B cell (primary cell): Measurements from ENCODE around the gene FSCN2. TPM values are rescaled to one million over a fixed set of nuclear protein-coding genes. Genes with fewer than 3 reads are reported as not detected.

Experiments used
- ATAC-seq: fragments of 200-7000 bp; cut with Tn5 transposase; one replicate; pipeline ENCODE4 v1.10.0; 2021; ENCODE audit warnings: low read depth, mild to moderate bottlenecking, moderate number of reproducible peaks, moderate library complexity
- CTCF ChIA-PET: fragments of 350-600 bp; sonication (Branson Sonifier 250); formaldehyde crosslinking; loops from one replicate; lab custom pipeline; 2021; ENCODE audit warnings: antibody characterized with exemption, inconsistent platforms; lab: Charles Lee
- POLR2A ChIA-PET: fragments of 350-600 bp; sonication (Branson Sonifier 250); formaldehyde crosslinking; loops from one replicate; lab custom pipeline; 2021; ENCODE audit warnings: antibody characterized with exemption; lab: Charles Lee
- DNase-seq: peaks from one replicate; pipeline ENCODE4 v3.0.0; 2013
- H2AFZ ChIP-seq: 2 replicates; pipeline ENCODE4 v1.6.1; 2012; ENCODE audit warnings: mild to moderate bottlenecking, low read depth, low read length; ENCODE audit not compliant: insufficient read depth, poor library complexity, severe bottlenecking
- H3K27ac ChIP-seq, 2 donors: 1 replicate in 1 of 2; 2 replicates in 1 of 2; pipeline ENCODE4 v1.5.1; 2012 to 2013; ENCODE audit warnings: low read length in 2 of 2, mild to moderate bottlenecking in 2 of 2, moderate library complexity in 1 of 2
- H3K27me3 ChIP-seq, 4 experiments: fragments of 200-600 bp in 1 of 4; sonication (generic) in 1 of 4; replicated peaks in 1 of 4; 1 replicate in 2 of 4; 2 replicates in 2 of 4; pipeline versions ENCODE4 v1.6.1 to v1.7.0; 2013 to 2016; ENCODE audit warnings: low read length in 3 of 4, mild to moderate bottlenecking in 2 of 4, mixed read lengths in 1 of 4, moderate library complexity in 1 of 4; ENCODE audit not compliant: insufficient read depth in 4 of 4, control insufficient read depth in 3 of 4; ENCODE audit errors: control extremely low read depth in 1 of 4
- H3K36me3 ChIP-seq, 2 experiments: replicated peaks in 1 of 2; 1 replicate in 1 of 2; 2 replicates in 1 of 2; pipeline versions ENCODE4 v1.6.1 to v1.7.1; 2013; ENCODE audit warnings: low read length in 1 of 2; ENCODE audit not compliant: insufficient read depth in 2 of 2, control insufficient read depth in 1 of 2; ENCODE audit errors: control extremely low read depth in 1 of 2, extremely low read depth in 1 of 2
- H3K4me1 ChIP-seq, 2 donors: fragments of 200-600 bp in 1 of 2; sonication (generic) in 1 of 2; 1 replicate in 1 of 2; 2 replicates in 1 of 2; pipeline versions ENCODE4 v1.5.1 to v1.6.1; 2013 to 2017; ENCODE audit warnings: low read length in 2 of 2; ENCODE audit not compliant: control insufficient read depth in 2 of 2, insufficient read depth in 2 of 2
- H3K4me2 ChIP-seq: replicated peaks from 2 replicates; pipeline ENCODE3; 2012; ENCODE audit warnings: mild to moderate bottlenecking, low read depth, low read length; ENCODE audit not compliant: poor library complexity, severe bottlenecking
- H3K4me3 ChIP-seq, 5 experiments: fragments of 200-600 bp in 1 of 5; sonication (generic) in 1 of 5; 1 replicate in 3 of 5; 2 replicates in 2 of 5; pipeline versions ENCODE4 v1.5.1 to v1.7.0; 2011 to 2016; ENCODE audit warnings: low read length in 4 of 5, mild to moderate bottlenecking in 4 of 5, low read depth in 2 of 5, control low read depth in 1 of 5, moderate library complexity in 1 of 5; ENCODE audit not compliant: insufficient read depth in 1 of 5; ENCODE audit errors: control extremely low read depth in 1 of 5, extremely low read depth in 1 of 5
- H3K79me2 ChIP-seq: fragments of 200-600 bp; sonication (generic); one replicate; pipeline ENCODE4 v1.6.0; 2016; ENCODE audit warnings: low read length; ENCODE audit not compliant: control insufficient read depth, insufficient read depth
- H3K9ac ChIP-seq: fragments of 200-600 bp; sonication (generic); 2 replicates; pipeline ENCODE4 v1.6.1; 2017; ENCODE audit warnings: mild to moderate bottlenecking, low read length, moderate library complexity
- H3K9me3 ChIP-seq, 3 donors: one replicate each; pipeline versions ENCODE4 v1.6.1 to v1.7.1; 2013; ENCODE audit warnings: low read length in 2 of 3; ENCODE audit not compliant: control insufficient read depth in 2 of 3, insufficient read depth in 1 of 3; ENCODE audit errors: control extremely low read depth in 1 of 3
- H4K20me1 ChIP-seq: 2 replicates; pipeline ENCODE4 v1.6.0; 2012; ENCODE audit warnings: mild to moderate bottlenecking, low read length; ENCODE audit not compliant: insufficient read depth, control insufficient read depth, poor library complexity, severe bottlenecking
- H3K27ac Mint-ChIP-seq: one replicate; pipeline ENCODE4 v1.8.0; 2021; ENCODE audit warnings: mixed read lengths
- H3K27me3 Mint-ChIP-seq: one replicate; pipeline ENCODE4 v1.8.0; 2021; ENCODE audit warnings: mixed read lengths
- H3K4me1 Mint-ChIP-seq: one replicate; pipeline ENCODE4 v1.8.0; 2021; ENCODE audit warnings: mixed read lengths
- H3K4me3 Mint-ChIP-seq: one replicate; pipeline ENCODE4 v1.8.0; 2021; ENCODE audit warnings: mixed read lengths
- H3K9me3 Mint-ChIP-seq: one replicate; pipeline ENCODE4 v1.8.0; 2022; ENCODE audit warnings: mixed read lengths; ENCODE audit not compliant: insufficient read depth
- CTCF ChIP-seq: fragments of 200-600 bp; IDR thresholded peaks from one replicate; pipeline ENCODE4 v1.8.0; 2022; ENCODE audit warnings: antibody characterized with exemption, mild to moderate bottlenecking
- EZH2 ChIP-seq: IDR thresholded peaks from 2 replicates; pipeline ENCODE4 v1.6.1; 2012; ENCODE audit warnings: borderline replicate concordance, low read depth, mild to moderate bottlenecking, moderate library complexity, low read length; ENCODE audit not compliant: insufficient read depth, poor library complexity, severe bottlenecking
- WGBS: methylation state at CpG from one replicate; pipeline ENCODE4 v1.1.5; 2013; ENCODE audit warnings: missing lambda C conversion rate; ENCODE audit not compliant: insufficient coverage; 5-methylcytosine and 5-hydroxymethylcytosine counted together
- intact Hi-C: fragments of 100-400 bp; cut with micrococcal nuclease; formaldehyde crosslinking; loops from one replicate; pipeline ENCODE4 v1.10.0; 2022
- polyA plus RNA-seq: library from polyadenylated mRNA; depleted of rRNA; stranded (reverse); fragments of >200 nt; gene quantifications from 2 replicates; pipeline ENCODE4 v1.2.3, GENCODE V29; 2012
- total RNA-seq, 2 donors: library from RNA; stranded (reverse); fragments of 120-200 nt in 1 of 2; gene quantifications; 1 replicate in 1 of 2; 2 replicates in 1 of 2; pipeline versions ENCODE4 v1.2.3 to v1.2.4, GENCODE V29; 2013 to 2022

The FSCN2 gene
- total and polyA plus RNA-seq, 2 donors (not counting 1 experiment from before 2014, with no cell fraction given) = 6.3 to 12.0 TPM

- Mint-ChIP-seq H3K27me3 (no peaks in the 10 kb centered on the region), H3K4me3 (no peak overlapping the region), H3K4me1 (peaks cover 15% of the 10 kb centered on the region), H3K27ac (no peak overlapping the region), H3K9me3 (no peaks in the 10 kb centered on the region)
- ChIA-PET POLR2A (no interaction called here), CTCF (interaction anchor here (0.6 to 2.0 kb wide), 4 partner anchors 51 to 255 kb away, joined by 3 to 6 read pairs (median 3); no protein-coding TSS in a partner anchor)
- peaks cover 0 to 71% of the 10 kb centered on the region in 2 experiments for H3K36me3 ChIP-seq
- no peak overlapping the region for H3K4me3 ChIP-seq
- H3K4me1 ChIP-seq = peaks cover 7 to 9% of the 10 kb centered on the region in 2 donors
- 96% methylated on average over 36 of the region's 36 CpGs for WGBS
- no peak overlapping the region for H3K9ac ChIP-seq
- TF ChIP-seq EZH2 (no peak), CTCF (no peak)
- peaks cover 34% of the 10 kb centered on the region for H4K20me1 ChIP-seq
- DNase-seq (no peak), ATAC-seq (no peak)
- intact Hi-C loops = no loop called here
- H3K4me2 ChIP-seq = no peak overlapping the region
- H3K27ac ChIP-seq = no peak overlapping the region
- H3K27me3 ChIP-seq = no peaks in the 10 kb centered on the region
- no peak overlapping the region for H2AFZ ChIP-seq
- H3K79me2 ChIP-seq = peaks cover 40% of the 10 kb centered on the region
- no peaks in the 10 kb centered on the region for H3K9me3 ChIP-seq
These were observed 18.9 kb downstream of the FSCN2 start for GRCh38 chr17:81546906-81547613.

GRCh38 chr17:81547614-81547982 lies 19.4 kb downstream of the FSCN2 start:
- intact Hi-C loops = no loop called here

More at GRCh38 chr17:81547614-81547982, 19.4 kb downstream of the FSCN2 start:
- H4K20me1 ChIP-seq = peaks cover 37% of the 10 kb centered on the region
- Mint-ChIP-seq H3K4me3 (no peak overlapping the region), H3K4me1 (peaks cover 15% of the 10 kb centered on the region), H3K9me3 (no peaks in the 10 kb centered on the region), H3K27ac (no peak overlapping the region), H3K27me3 (no peaks in the 10 kb centered on the region)
- no peaks in the 10 kb centered on the region for H3K9me3 ChIP-seq
- H3K36me3 ChIP-seq = peaks cover 0 to 68% of the 10 kb centered on the region in 2 experiments
- WGBS = 95% methylated on average over 11 of the region's 14 CpGs
- DNase-seq (no peak), ATAC-seq (no peak)
- H3K27me3 ChIP-seq = no peaks in the 10 kb centered on the region
- H3K9ac ChIP-seq = no peak overlapping the region
- H2AFZ ChIP-seq = no peak overlapping the region
- no peak overlapping the region for H3K4me2 ChIP-seq
- ChIA-PET POLR2A (no interaction called here), CTCF (interaction anchor here (0.6 to 1.1 kb wide), 2 partner anchors 72 to 256 kb away, joined by 3 read pairs; no protein-coding TSS in a partner anchor)
- no peak overlapping the region for H3K4me3 ChIP-seq
- no peak overlapping the region for H3K27ac ChIP-seq
- H3K79me2 ChIP-seq = peaks cover 40% of the 10 kb centered on the region
- TF ChIP-seq CTCF = no peak
- TF ChIP-seq EZH2 = no peak
- peaks cover 7 to 9% of the 10 kb centered on the region in 2 donors for H3K4me1 ChIP-seq
